Right lobe of liver (tissue), 6 donors: ENCODE results near the gene PRB4. TPM values are rescaled to one million over a fixed set of nuclear protein-coding genes. Genes with fewer than 3 reads are reported as not detected.

Experiments used
- ATAC-seq, 4 donors: fragments of 200-7000 bp; cut with Tn5 transposase; one replicate each; pipeline ENCODE4 v1.9.1; 2020; ENCODE audit warnings: mild to moderate bottlenecking in 4 of 4, moderate library complexity in 4 of 4
- DNase-seq, 3 donors: peaks; one replicate each; pipeline ENCODE4 v3.0.0-alpha.2; 2020
- H3K27ac ChIP-seq, 3 donors: fragments of 200-600 bp; one replicate each; pipeline ENCODE4 v1.8.0; 2022
- H3K27me3 ChIP-seq, 2 donors: fragments of 200-600 bp; one replicate each; pipeline ENCODE4 v1.8.0; 2022
- H3K36me3 ChIP-seq, 4 donors: fragments of 200-600 bp; sonication (generic) in 1 of 4; one replicate each; pipeline versions ENCODE4 v1.5.1 to v1.8.0; 2017 to 2022; ENCODE audit warnings: control low read depth in 1 of 4
- H3K4me1 ChIP-seq, 4 donors: fragments of 200-600 bp; sonication (generic) in 1 of 4; one replicate each; pipeline versions ENCODE4 v1.5.1 to v1.8.0; 2017 to 2022; ENCODE audit warnings: control low read depth in 1 of 4
- H3K4me3 ChIP-seq, 3 donors: fragments of 200-600 bp; one replicate each; pipeline ENCODE4 v1.8.0; 2022
- H3K9me3 ChIP-seq, 4 donors: fragments of 200-600 bp; sonication (generic) in 1 of 4; one replicate each; pipeline versions ENCODE4 v1.5.1 to v1.8.0; 2017 to 2022; ENCODE audit warnings: control low read depth in 1 of 4
- CTCF ChIP-seq, 4 donors: fragments of 200-600 bp in 3 of 4; fragments of 450-650 bp in 1 of 4; IDR thresholded peaks; one replicate each; pipeline versions ENCODE4 v1.5.1 to v1.8.0; 2016 to 2022; ENCODE audit warnings: antibody characterized with exemption in 4 of 4, mild to moderate bottlenecking in 2 of 4
- POLR2A ChIP-seq: fragments of 450-650 bp; IDR thresholded peaks from one replicate; pipeline ENCODE4 v1.6.1; 2017; ENCODE audit warnings: antibody characterized with exemption, mild to moderate bottlenecking
- WGBS: methylation state at CpG from one replicate; pipeline ENCODE4 v1.1.6; 2018; ENCODE audit warnings: low coverage, low lambda C conversion rate; ENCODE audit not compliant: insufficient coverage; ENCODE audit errors: missing lambda C conversion rate; 5-methylcytosine and 5-hydroxymethylcytosine counted together
- intact Hi-C, 2 donors: fragments of 100-400 bp; cut with DNase I; formaldehyde crosslinking; loops; one replicate each; pipeline versions ENCODE4 v1.11.2 to v1.14.1; 2022
- total RNA-seq, 6 experiments: library from RNA; depleted of rRNA in 2 of 6; stranded (reverse); fragments of >200 nt in 2 of 6; fragmentation: NEBNext Ultra II Directional in 3 of 6; extraction: Animal tissue kit (Norgen Biotek cat#: 25700) in 3 of 6; gene quantifications; one replicate each; pipeline versions ENCODE4 v1.1.0 to v1.2.4, GENCODE V29; 2016 to 2023
- donor health status: DM: no; HTN: yes; CAD: no.
- donor health status: DM: no; HTN: no; CAD: no.
- donor health status: DM: no; HTN: no; CAD: no.
- donor health status: DM: no; HTN: yes; CAD: no.
- donor health status: DM: no; HTN: yes; CAD: no.

Gene PRB4
- total RNA-seq, 6 experiments from 2014 or later, result not detected

GRCh38 chr12:11324426-11324825, 14.2 kb upstream of the PRB4 start:
- no peaks in the 10 kb centered on the region for H3K4me1 ChIP-seq
- DNase-seq (no peak), ATAC-seq (no peak)
- no peak overlapping the region for H3K27ac ChIP-seq
- TF ChIP-seq POLR2A (no peak), CTCF (IDR thresholded peaks at IDR 0.05) (no peak)
- intact Hi-C loops, result no loop called here
- H3K9me3 ChIP-seq, result no peaks in the 10 kb centered on the region
- no peak overlapping the region for H3K4me3 ChIP-seq
- no peaks in the 10 kb centered on the region for H3K36me3 ChIP-seq
- H3K27me3 ChIP-seq, result no peaks in the 10 kb centered on the region
- WGBS, result 88% methylated on average over 3 of the region's 3 CpGs

GRCh38 chr12:11321980-11322379, 11.7 kb upstream of the PRB4 start:
- no peak for DNase-seq
- no peaks in the 10 kb centered on the region for H3K27me3 ChIP-seq
- ATAC-seq, result no peak

GRCh38 chr12:11307143-11307542, 3.1 kb downstream of the PRB4 start:
- no peak overlapping the region for H3K4me3 ChIP-seq
- intact Hi-C loops, result no loop called here
- WGBS, result 55% methylated on average over 2 of the region's 2 CpGs
- H3K9me3 ChIP-seq, result no peaks in the 10 kb centered on the region
- no peaks in the 10 kb centered on the region for H3K4me1 ChIP-seq
- DNase-seq, result no peak
- no peak for TF ChIP-seq CTCF (IDR thresholded peaks at IDR 0.05)
- TF ChIP-seq POLR2A, result no peak
- no peak for ATAC-seq
- H3K27me3 ChIP-seq, result no peaks in the 10 kb centered on the region
- no peaks in the 10 kb centered on the region for H3K36me3 ChIP-seq
- H3K27ac ChIP-seq, result no peak overlapping the region

More at GRCh38 chr12:11321980-11322379, 11.7 kb upstream of the PRB4 start:
- no peak overlapping the region for H3K27ac ChIP-seq
- no peaks in the 10 kb centered on the region for H3K4me1 ChIP-seq
- intact Hi-C loops, result no loop called here
- H3K36me3 ChIP-seq, result no peaks in the 10 kb centered on the region
- TF ChIP-seq POLR2A, result no peak
- H3K9me3 ChIP-seq, result peaks cover 0 to 3% (median 0%) of the 10 kb centered on the region in 4 donors
- WGBS, result 100% methylated on average over 2 of the region's 2 CpGs
- H3K4me3 ChIP-seq, result no peak overlapping the region

- H3K27me3 ChIP-seq, result no peaks in the 10 kb centered on the region
- H3K4me3 ChIP-seq, result no peak overlapping the region
- H3K27ac ChIP-seq, result no peak overlapping the region
- no peak for ATAC-seq
- WGBS, result 29% methylated on average over 3 of the region's 3 CpGs
- intact Hi-C loops, result no loop called here
- no peaks in the 10 kb centered on the region for H3K4me1 ChIP-seq
- no peak for TF ChIP-seq POLR2A
- TF ChIP-seq CTCF (IDR thresholded peaks at IDR 0.05), result no peak
- no peak for DNase-seq
- no peaks in the 10 kb centered on the region for H3K36me3 ChIP-seq
- H3K9me3 ChIP-seq, result no peaks in the 10 kb centered on the region
Measured at GRCh38 chr12:11273449-11273848, 36.8 kb downstream of the PRB4 start.

- DNase-seq (no peak), ATAC-seq (no peak)
- Histone ChIP-seq H3K4me3 (no peak within 1 kb of the TSS), H3K27ac (no peak within 1 kb of the TSS), H3K27me3 (no peaks in the 10 kb centered on the region), H3K9me3 (no peaks in the 10 kb centered on the region), H3K36me3 (no peaks in the 10 kb centered on the region), H3K4me1 (no peaks in the 10 kb centered on the region)
- whole genome bisulfite sequencing, result 89% methylated on average over 3 of the region's 3 CpGs
- TF ChIP-seq CTCF (IDR thresholded peaks at IDR 0.05), result no peak
- TF ChIP-seq POLR2A, result no peak
- intact Hi-C loops, result no loop called here
Measured at GRCh38 chr12:11269607-11270006, 40.6 kb downstream of the PRB4 start, which contains the start of gene PRB3. Gene PRB3 (minus strand): TSS chr12:11269707. CDS start chr12:11269669, 38 bp downstream.
